ENCODE measurements around the gene ZNF516. TPM values are rescaled to one million over a fixed set of nuclear protein-coding genes. Genes with fewer than 3 reads are reported as not detected.

ZNF516 gene
- total RNA-seq, 3 donors from 2014 or later (not counting 1 experiment from before 2014, with no cell fraction given) = 49.1 to 60.0 (median 52.4) TPM

- H3K27ac Mint-ChIP-seq = no peak overlapping the region
- no peak overlapping the region for H3K4me3 Mint-ChIP-seq
- no peaks in the 10 kb centered on the region for H3K27me3 Mint-ChIP-seq (ENCODE audit: low read depth in 2 of 2)
- no peaks in the 10 kb centered on the region for H3K9me3 ChIP-seq (ENCODE audit: control insufficient read depth, insufficient read depth, low read length)
- no peaks in the 10 kb centered on the region for H3K36me3 ChIP-seq (ENCODE audit: control insufficient read depth, insufficient read depth, low read length)
- no peaks in the 10 kb centered on the region for H3K9me3 Mint-ChIP-seq
- 91% methylated on average over 9 of the region's 9 CpGs for WGBS (ENCODE audit: insufficient coverage)
- TF ChIP-seq CTCF (IDR thresholded peaks at IDR 0.05) = no peak
- ATAC-seq (no peak), DNase-seq (no peak)
- H3K4me1 Mint-ChIP-seq = peaks cover 0 to 7% of the 10 kb centered on the region in 2 donors
- no peak overlapping the region for H3K27ac ChIP-seq (ENCODE audit: low read length)
- no peaks in the 10 kb centered on the region for H3K36me3 Mint-ChIP-seq
- H3K4me3 ChIP-seq (ENCODE audit: low read length) = no peak overlapping the region
- H3K4me1 ChIP-seq (ENCODE audit: control insufficient read depth, insufficient read depth, low read length) = no peaks in the 10 kb centered on the region
- intact Hi-C loops (cut with micrococcal nuclease) = no loop called here
- no peaks in the 10 kb centered on the region for H3K27me3 ChIP-seq (ENCODE audit: control insufficient read depth, insufficient read depth, low read length)
These were observed 11.4 kb upstream of the ZNF516 start for GRCh38 chr18:76506395-76506794.

- Mint-ChIP-seq H3K27ac (no peak overlapping the region), H3K36me3 (no peaks in the 10 kb centered on the region), H3K4me3 (no peak overlapping the region), H3K27me3 (ENCODE audit: low read depth in 2 of 2) (no peaks in the 10 kb centered on the region), H3K4me1 (peaks cover 0 to 7% of the 10 kb centered on the region in 2 donors), H3K9me3 (no peaks in the 10 kb centered on the region)
- Histone ChIP-seq H3K27ac (ENCODE audit: low read length) (no peak overlapping the region), H3K36me3 (ENCODE audit: control insufficient read depth, insufficient read depth, low read length) (no peaks in the 10 kb centered on the region), H3K27me3 (ENCODE audit: control insufficient read depth, insufficient read depth, low read length) (no peaks in the 10 kb centered on the region), H3K4me1 (ENCODE audit: control insufficient read depth, insufficient read depth, low read length) (no peaks in the 10 kb centered on the region), H3K4me3 (ENCODE audit: low read length) (no peak overlapping the region), H3K9me3 (ENCODE audit: control insufficient read depth, insufficient read depth, low read length) (no peaks in the 10 kb centered on the region)
- TF ChIP-seq CTCF (IDR thresholded peaks at IDR 0.05) = no peak
- intact Hi-C loops (cut with micrococcal nuclease) = no loop called here
- DNase-seq (no peak), ATAC-seq (no peak)
- WGBS (ENCODE audit: insufficient coverage) = 87% methylated on average over 2 of the region's 2 CpGs
These were observed 10.6 kb upstream of the ZNF516 start for GRCh38 chr18:76505614-76506013.

GRCh38 chr18:76504749-76505148 lies 9.7 kb upstream of the ZNF516 start:
- ATAC-seq = no peak
- Mint-ChIP-seq H3K36me3 (no peaks in the 10 kb centered on the region), H3K4me1 (peaks cover 0 to 7% of the 10 kb centered on the region in 2 donors), H3K4me3 (no peak overlapping the region), H3K27me3 (ENCODE audit: low read depth in 2 of 2) (no peaks in the 10 kb centered on the region), H3K27ac (no peak overlapping the region), H3K9me3 (no peaks in the 10 kb centered on the region)
- TF ChIP-seq CTCF (IDR thresholded peaks at IDR 0.05) = no peak
- 89% methylated on average over 5 of the region's 5 CpGs for WGBS (ENCODE audit: insufficient coverage)
- Histone ChIP-seq H3K9me3 (ENCODE audit: control insufficient read depth, insufficient read depth, low read length) (no peaks in the 10 kb centered on the region), H3K27ac (ENCODE audit: low read length) (no peak overlapping the region), H3K27me3 (ENCODE audit: control insufficient read depth, insufficient read depth, low read length) (no peaks in the 10 kb centered on the region), H3K4me3 (ENCODE audit: low read length) (no peak overlapping the region), H3K36me3 (ENCODE audit: control insufficient read depth, insufficient read depth, low read length) (no peaks in the 10 kb centered on the region), H3K4me1 (ENCODE audit: control insufficient read depth, insufficient read depth, low read length) (no peaks in the 10 kb centered on the region)
- intact Hi-C loops (cut with micrococcal nuclease) = no loop called here
- no peak for DNase-seq

GRCh38 chr18:76503649-76504386 lies 8.8 kb upstream of the ZNF516 start:
- DNase-seq = no peak
- no peak for ATAC-seq
- H3K27me3 ChIP-seq (ENCODE audit: control insufficient read depth, insufficient read depth, low read length) = no peaks in the 10 kb centered on the region
- Mint-ChIP-seq H3K36me3 (no peaks in the 10 kb centered on the region), H3K4me1 (peaks cover 0 to 7% of the 10 kb centered on the region in 2 donors), H3K9me3 (no peaks in the 10 kb centered on the region), H3K27ac (no peak overlapping the region), H3K4me3 (no peak overlapping the region), H3K27me3 (ENCODE audit: low read depth in 2 of 2) (no peaks in the 10 kb centered on the region)
- TF ChIP-seq CTCF (IDR thresholded peaks at IDR 0.05) = no peak
- intact Hi-C loops (cut with micrococcal nuclease) = no loop called here
- H3K4me1 ChIP-seq (ENCODE audit: control insufficient read depth, insufficient read depth, low read length) = no peaks in the 10 kb centered on the region
- no peaks in the 10 kb centered on the region for H3K9me3 ChIP-seq (ENCODE audit: control insufficient read depth, insufficient read depth, low read length)
- no peaks in the 10 kb centered on the region for H3K36me3 ChIP-seq (ENCODE audit: control insufficient read depth, insufficient read depth, low read length)
- H3K4me3 ChIP-seq (ENCODE audit: low read length) = no peak overlapping the region
- H3K27ac ChIP-seq (ENCODE audit: low read length) = no peak overlapping the region
- 81% methylated on average over 13 of the region's 15 CpGs for WGBS (ENCODE audit: insufficient coverage)
